GM19023 (cell line): ENCODE data around the gene DOCK6.

Source experiments
- ATAC-seq: cut with Tn5 transposase; IDR thresholded peaks from one replicate; pipeline ENCODE4 v1.9.1; 2021; ENCODE audit warnings: mild to moderate bottlenecking, moderate library complexity; ENCODE audit not compliant: unreplicated experiment

Gene DOCK6, protein sequence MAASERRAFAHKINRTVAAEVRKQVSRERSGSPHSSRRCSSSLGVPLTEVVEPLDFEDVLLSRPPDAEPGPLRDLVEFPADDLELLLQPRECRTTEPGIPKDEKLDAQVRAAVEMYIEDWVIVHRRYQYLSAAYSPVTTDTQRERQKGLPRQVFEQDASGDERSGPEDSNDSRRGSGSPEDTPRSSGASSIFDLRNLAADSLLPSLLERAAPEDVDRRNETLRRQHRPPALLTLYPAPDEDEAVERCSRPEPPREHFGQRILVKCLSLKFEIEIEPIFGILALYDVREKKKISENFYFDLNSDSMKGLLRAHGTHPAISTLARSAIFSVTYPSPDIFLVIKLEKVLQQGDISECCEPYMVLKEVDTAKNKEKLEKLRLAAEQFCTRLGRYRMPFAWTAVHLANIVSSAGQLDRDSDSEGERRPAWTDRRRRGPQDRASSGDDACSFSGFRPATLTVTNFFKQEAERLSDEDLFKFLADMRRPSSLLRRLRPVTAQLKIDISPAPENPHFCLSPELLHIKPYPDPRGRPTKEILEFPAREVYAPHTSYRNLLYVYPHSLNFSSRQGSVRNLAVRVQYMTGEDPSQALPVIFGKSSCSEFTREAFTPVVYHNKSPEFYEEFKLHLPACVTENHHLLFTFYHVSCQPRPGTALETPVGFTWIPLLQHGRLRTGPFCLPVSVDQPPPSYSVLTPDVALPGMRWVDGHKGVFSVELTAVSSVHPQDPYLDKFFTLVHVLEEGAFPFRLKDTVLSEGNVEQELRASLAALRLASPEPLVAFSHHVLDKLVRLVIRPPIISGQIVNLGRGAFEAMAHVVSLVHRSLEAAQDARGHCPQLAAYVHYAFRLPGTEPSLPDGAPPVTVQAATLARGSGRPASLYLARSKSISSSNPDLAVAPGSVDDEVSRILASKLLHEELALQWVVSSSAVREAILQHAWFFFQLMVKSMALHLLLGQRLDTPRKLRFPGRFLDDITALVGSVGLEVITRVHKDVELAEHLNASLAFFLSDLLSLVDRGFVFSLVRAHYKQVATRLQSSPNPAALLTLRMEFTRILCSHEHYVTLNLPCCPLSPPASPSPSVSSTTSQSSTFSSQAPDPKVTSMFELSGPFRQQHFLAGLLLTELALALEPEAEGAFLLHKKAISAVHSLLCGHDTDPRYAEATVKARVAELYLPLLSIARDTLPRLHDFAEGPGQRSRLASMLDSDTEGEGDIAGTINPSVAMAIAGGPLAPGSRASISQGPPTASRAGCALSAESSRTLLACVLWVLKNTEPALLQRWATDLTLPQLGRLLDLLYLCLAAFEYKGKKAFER (N-terminal part only)

GRCh38 chr19:11261971-11262839 is at the start of gene DOCK6:
Gene DOCK6, minus strand, starts transcription at chr19:11262524. Its CDS starts 84 bp downstream, at chr19:11262440.
- ATAC-seq, result no peak

DNA sequence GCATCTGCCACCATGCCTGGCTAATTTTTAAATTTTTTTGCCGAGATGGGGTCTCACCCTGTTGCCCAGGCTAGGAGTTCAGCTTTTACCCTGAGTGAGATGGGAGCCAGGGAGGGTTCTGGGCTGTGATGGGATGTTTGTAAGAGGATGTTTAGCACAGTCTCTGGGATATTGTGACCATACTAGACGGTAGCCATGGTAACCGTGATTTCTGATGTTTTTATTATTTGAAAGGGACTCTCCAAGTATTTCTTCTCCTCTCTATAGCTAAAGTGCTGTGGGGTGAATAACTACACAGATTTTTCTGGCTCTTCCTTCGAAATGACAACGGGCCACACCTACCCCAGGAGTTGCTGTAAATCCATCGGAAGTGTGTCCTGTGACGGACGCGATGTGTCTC is 44.0 kb upstream of the DOCK6 start:
- ATAC-seq, result no peak

DNA sequence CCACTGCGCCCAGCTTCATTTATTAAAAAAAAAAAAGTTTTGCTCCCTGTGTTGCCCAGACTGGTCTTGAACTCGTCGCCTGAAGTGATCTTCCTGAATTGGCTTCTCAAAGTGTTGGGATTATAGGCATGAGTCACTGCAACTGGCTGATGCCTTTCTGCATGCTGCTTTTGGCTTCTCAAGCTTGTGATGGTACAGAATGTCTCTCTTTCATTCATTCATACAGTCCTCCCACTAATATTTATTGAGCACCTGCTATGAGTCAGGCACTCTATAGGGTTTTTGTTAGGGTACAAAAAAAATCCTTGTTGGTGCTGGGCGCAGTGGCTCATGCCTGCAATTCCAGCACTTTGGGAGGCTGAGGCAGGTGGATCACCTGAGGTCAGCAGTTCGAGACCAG is 42.6 kb upstream of the DOCK6 start:
- no peak for ATAC-seq

DNA sequence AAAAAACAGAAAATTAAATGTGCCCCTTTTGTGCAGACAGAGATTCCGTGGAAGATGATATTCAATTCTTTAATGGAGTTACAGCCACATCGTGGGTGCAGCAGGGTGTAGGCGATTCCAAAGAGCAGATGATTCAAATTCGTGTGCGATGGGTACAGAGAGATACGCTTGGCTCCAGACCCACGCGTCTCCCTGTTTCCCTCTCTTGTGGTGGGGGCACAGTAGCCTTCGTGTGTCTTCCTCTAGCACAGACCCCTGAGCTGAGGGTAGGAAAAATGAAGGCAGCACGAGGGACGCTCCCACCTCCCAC is 38.4 kb upstream of the DOCK6 start:
- ATAC-seq, result no peak

DNA sequence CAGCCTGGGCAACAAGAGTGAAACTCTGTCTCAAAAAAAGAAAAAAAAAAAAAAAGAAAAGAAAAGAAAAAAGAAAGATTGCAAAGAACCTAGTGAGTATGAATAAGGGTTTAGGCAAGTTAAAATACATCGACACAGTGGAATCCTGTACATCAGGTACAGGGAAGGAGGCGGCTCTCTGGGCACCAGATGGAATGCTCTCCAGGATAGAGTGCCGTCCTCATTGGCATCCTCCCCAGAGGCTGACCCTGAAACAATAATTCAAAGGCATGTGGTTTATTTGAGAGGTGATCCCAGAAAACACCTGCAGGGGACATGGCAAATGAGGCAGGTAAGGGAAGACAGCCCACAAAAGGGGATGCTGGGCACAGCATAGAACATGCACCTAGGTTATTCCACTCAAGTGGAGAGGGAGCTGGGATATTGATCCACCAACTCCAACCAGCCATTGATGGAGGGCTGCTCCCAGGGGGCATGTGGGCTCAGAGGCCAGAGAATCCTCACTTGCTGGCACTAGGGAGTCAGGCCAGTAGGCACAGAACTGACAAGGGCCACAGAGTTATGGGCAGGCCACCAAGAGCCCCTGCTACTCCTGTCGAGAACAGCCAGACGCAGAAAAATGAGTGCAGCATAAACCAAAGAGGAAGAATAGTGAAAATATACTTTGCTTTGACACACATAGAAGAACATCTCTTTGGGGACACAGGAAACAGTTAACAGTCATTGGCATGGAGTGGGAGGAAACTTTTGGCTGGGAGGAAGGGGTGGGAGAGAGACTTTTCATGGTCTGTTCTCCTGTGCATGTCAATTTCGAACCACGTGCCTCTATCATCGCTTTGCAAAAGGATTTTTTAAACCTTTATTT is 37.9 kb upstream of the DOCK6 start:
- no peak for ATAC-seq

DNA sequence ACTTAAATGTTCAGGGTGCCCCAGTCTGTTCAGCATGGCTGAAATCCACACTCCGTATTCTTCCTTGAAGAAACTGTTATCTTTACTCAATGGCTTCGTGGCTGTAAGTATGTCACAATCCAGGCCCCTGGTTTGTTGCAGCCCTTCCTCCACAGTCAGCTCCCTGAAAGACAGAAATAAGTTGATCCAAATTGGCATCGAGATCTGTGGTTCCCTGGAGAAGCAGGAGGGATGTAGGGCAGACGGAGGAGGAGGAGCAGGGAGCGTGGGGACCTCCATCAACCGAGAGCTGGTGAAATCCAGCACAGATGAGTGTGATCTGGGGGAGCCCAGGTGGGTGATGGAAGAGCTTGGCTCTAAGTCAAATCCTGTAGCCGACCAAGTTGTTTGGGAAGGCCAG is 33.9 kb upstream of the DOCK6 start:
- no peak for ATAC-seq

DNA sequence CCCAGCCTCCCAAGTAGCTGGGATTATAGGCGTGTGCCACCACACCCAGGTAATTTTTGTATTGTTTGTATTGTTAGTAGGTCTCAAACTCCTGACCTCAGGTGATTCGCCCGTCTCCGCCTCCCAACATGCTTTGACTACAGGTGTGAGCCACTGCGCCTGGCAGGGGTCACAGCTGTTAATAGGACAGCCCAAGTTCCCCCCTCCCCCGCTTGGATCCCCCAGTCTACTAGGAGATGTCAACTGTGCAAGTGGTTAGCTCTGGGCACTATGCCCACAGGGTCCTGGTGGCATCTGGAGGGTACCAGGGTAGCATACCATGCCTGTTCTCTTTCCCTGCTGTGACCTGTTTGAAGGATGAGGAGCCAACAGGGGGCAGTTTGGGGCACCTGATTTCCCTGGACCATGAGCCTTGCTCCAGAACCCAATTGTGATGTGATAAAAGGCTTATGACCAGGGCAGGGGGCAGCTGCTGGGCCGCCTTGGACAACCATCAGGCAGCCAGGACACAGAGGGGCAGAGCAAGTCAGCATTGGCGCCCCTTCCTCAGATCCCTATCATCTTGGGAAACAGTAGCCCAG is 33.4 kb upstream of the DOCK6 start, which contains the start of gene TSPAN16:
Gene TSPAN16, plus strand, starts transcription at position 496 of the 581 bp plus-strand sequence. CDS start 138 bp downstream, outside the sequence.
- ATAC-seq, result no peak

GRCh38 chr19:11295180-11295579 is 32.9 kb upstream of the DOCK6 start:
- no peak for ATAC-seq

- peak; percentile 47 for ATAC-seq
Measured at GRCh38 chr19:11293433-11294389, 31.4 kb upstream of the DOCK6 start.

DNA sequence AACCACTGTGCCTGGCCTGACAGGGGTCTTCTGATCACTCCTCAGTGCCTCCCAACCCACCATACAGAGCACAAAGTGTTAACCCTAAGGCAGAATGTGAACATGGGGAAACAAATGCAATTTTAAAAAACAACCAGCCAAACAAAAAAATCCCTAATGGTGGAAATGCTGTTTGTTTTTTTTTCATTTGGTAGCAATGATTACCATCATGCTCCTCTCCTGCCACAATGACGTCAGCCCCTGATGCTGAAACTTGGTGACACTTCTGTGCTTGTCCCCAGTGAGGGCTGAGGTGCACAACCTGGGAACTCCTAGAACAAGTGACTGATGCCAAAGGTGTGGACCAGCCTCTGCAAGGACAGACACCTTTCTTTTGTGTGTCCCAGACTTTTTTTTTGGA is 29.7 kb upstream of the DOCK6 start:
- no peak for ATAC-seq

DNA sequence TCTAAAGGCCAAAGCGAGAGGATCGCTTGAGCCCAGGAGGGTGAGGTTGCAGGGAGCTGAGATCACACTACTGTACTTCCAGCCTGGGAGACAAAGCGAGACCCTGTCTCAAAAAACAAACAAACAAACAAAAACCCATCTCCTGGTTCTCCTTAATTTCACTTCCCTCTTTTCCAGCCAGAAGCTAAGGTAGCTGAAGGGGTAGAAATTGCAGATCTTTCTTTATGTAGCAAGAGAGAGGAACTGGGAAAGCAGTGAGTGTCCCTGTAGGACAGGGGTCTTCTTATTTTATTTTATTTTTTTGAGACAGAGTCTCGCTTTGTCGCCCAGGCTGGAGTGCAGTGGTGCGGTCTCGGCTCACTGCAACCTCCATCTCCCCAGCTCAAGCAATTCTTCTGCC is 29.1 kb upstream of the DOCK6 start:
- ATAC-seq, result no peak

- no peak for ATAC-seq
Measured at GRCh38 chr19:11290256-11290655, 27.9 kb upstream of the DOCK6 start.

GRCh38 chr19:11288349-11288748 is 26.0 kb upstream of the DOCK6 start:
- ATAC-seq, result no peak

DNA sequence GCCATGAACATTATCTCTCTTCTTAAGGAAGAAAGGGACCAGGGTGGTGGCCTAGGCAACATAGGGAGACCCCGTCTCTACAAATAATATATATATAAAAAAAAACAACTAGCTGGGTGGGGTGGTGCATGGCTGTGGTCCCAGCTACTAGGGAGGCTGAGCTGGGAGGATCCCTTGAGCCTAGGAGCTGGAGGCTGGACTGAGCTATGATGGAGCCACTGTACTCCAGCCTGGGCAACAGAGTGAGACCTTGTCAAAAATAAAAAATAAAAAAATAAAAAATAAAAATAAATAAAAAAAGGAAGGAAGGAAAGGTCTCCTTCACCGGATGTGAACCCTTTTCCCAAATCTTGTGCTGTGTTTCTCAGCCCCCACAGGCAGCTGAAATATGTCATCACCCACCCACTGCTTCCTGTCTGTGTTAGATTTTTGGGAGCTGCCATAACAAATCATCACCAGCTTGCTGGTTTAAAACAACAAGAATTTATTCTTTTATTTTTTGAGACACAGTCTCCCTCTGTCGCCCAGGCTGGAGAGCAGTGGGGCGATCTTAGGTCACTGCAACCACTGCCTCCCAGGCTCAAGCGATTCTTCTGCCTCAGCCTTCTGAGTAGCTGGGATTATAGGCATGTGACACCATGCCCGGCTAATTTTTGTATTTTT is 24.1 kb upstream of the DOCK6 start:
- no peak for ATAC-seq

DNA sequence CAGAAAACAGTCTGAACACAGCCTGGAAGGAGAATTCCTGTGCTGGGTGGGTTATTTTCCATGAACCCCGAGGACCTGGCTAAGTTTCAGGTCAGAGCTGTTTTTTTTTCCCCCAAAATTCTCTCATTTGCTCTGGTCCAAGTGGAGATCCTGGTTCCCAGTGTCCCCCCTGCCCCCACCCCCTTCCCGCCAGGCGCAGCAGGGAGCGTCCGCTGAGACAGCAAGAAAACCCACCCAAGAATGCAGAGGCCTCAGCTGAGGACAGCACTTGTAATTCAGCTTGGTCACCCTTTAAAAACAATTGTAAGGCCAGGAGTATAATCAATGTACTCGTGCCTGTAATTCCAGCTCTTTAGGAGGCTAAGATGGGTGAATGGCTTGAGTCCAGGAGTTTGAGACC is 22.2 kb upstream of the DOCK6 start:
- ATAC-seq, result no peak

GRCh38 chr19:11281356-11282049 is 19.2 kb upstream of the DOCK6 start:
- no peak for ATAC-seq
